Measurements from ENCODE around the gene CACNA1I. TPM values are rescaled to one million over a fixed set of nuclear protein-coding genes. Genes with fewer than 3 reads are reported as not detected.

Gene CACNA1I
- total RNA-seq, 1 experiment from 2014 or later: 0.15 TPM

GRCh38 chr22:39598017-39598965 is 27.7 kb downstream of the CACNA1I start (continued):
- TF ChIP-seq ZBTB33 (IDR thresholded peaks at IDR 0.05; ENCODE audit: extremely low read depth, insufficient replicate concordance, low read length) (no peak), ATF3 (IDR thresholded peaks at IDR 0.05) (no peak), ELF1 (IDR thresholded peaks at IDR 0.05; ENCODE audit: borderline replicate concordance, low read depth) (no peak), SRF (IDR thresholded peaks at IDR 0.05; ENCODE audit: low read depth) (no peak), RAD21 (IDR thresholded peaks at IDR 0.05; ENCODE audit: low read depth) (no peak), EZH2 (IDR thresholded peaks at IDR 0.05) (no peak)

- Histone ChIP-seq H3K9ac (ENCODE audit: low read length) (no peak overlapping the region), H3K4me1 (ENCODE audit: control insufficient read depth in 1 of 2, insufficient read depth in 2 of 2, low read length in 2 of 2) (peaks cover 4 to 11% of the 10 kb centered on the region in 2 experiments; a peak in 3 of 4 replicates), H3K4me3 (replicated peaks in 1 of 2; ENCODE audit: low read depth in 1 of 2, low read length in 2 of 2) (no peak overlapping the region), H3K27me3 (ENCODE audit: insufficient read depth, low read length) (peaks cover 27% of the 10 kb centered on the region), H3K36me3 (ENCODE audit: control insufficient read depth in 1 of 2, insufficient read depth in 2 of 2, low read length in 2 of 2) (no peaks in the 10 kb centered on the region), H3K9me3 (ENCODE audit: control insufficient read depth in 1 of 2, insufficient read depth in 1 of 2, low read depth in 1 of 2, low read length in 2 of 2) (no peaks in the 10 kb centered on the region), H3K79me2 (ENCODE audit: insufficient read depth, low read length) (no peaks in the 10 kb centered on the region), H3K9me2 (ENCODE audit: insufficient read depth) (no peaks in the 10 kb centered on the region), H3K4me2 (ENCODE audit: low read length) (no peak overlapping the region), H3K27ac (ENCODE audit: low read depth, low read length) (no peak overlapping the region), H2AFZ (ENCODE audit: low read depth, low read length, poor library complexity, severe bottlenecking) (no peak overlapping the region), H4K20me1 (ENCODE audit: insufficient read depth) (no peaks in the 10 kb centered on the region)
- DNase-seq (ENCODE audit: low read depth, low spot score): no peak
- TF ChIP-seq JUND (IDR thresholded peaks at IDR 0.05): no peak
- TF ChIP-seq REST (IDR thresholded peaks at IDR 0.05; ENCODE audit: low read depth): no peak
- TF ChIP-seq ZFX (IDR thresholded peaks at IDR 0.05): no peak
- TF ChIP-seq EZH2 (IDR thresholded peaks at IDR 0.05): no peak
- TF ChIP-seq ATF3 (IDR thresholded peaks at IDR 0.05): no peak
- no peak for TF ChIP-seq SP1 (IDR thresholded peaks at IDR 0.05; ENCODE audit: low read depth)
- TF ChIP-seq POLR2A (IDR thresholded peaks at IDR 0.05; ENCODE audit: borderline replicate concordance, extremely low read depth, insufficient read depth, insufficient read length): no peak
- ChIA-PET RAD21 (ENCODE audit: low non-redundant PET in 1 of 2, low total read pairs in 2 of 2, uncharacterized antibody in 2 of 2, unreplicated experiment in 2 of 2) (no interaction called here), POLR2A (no interaction called here), CTCF (no interaction called here)
- BruUV-seq (replicated peaks): no TSS peak
- intact Hi-C loops (cut with micrococcal nuclease): no loop called here
- ATAC-seq: no peak
Measured at GRCh38 chr22:39600491-39601179, 30.1 kb downstream of the CACNA1I start.
